ENCODE results near the gene CCNQ.

Gene CCNQ

GRCh38 chrX:153596981-153597750 lies 1.8 kb downstream of the CCNQ start:
- no peak for DNase-seq (ENCODE audit: low read depth)

GRCh38 chrX:153595859-153596857 lies 2.8 kb downstream of the CCNQ start:
- DNase-seq (ENCODE audit: low read depth), result no peak

- DNase-seq (ENCODE audit: low read depth), result no peak
These were observed 3.6 kb downstream of the CCNQ start for GRCh38 chrX:153595387-153595786.

GRCh38 chrX:153593811-153594500 lies 5.0 kb downstream of the CCNQ start:
- DNase-seq (ENCODE audit: low read depth), result no peak

- no peak for DNase-seq (ENCODE audit: low read depth)
These were observed 5.8 kb downstream of the CCNQ start for GRCh38 chrX:153592966-153593688.

GRCh38 chrX:153592091-153592833 lies 6.7 kb downstream of the CCNQ start:
- no peak for DNase-seq (ENCODE audit: low read depth)

GRCh38 chrX:153590961-153591956 lies 7.7 kb downstream of the CCNQ start:
- DNase-seq (ENCODE audit: low read depth), result no peak

- DNase-seq (ENCODE audit: low read depth), result no peak
These were observed 10.0 kb downstream of the CCNQ start for GRCh38 chrX:153588782-153589446.

- no peak for DNase-seq (ENCODE audit: low read depth)
These were observed 10.7 kb downstream of the CCNQ start for GRCh38 chrX:153588021-153588781.

- no peak for DNase-seq (ENCODE audit: low read depth)
These were observed 11.6 kb downstream of the CCNQ start for GRCh38 chrX:153587342-153587741.

GRCh38 chrX:153585827-153586226 lies 13.1 kb downstream of the CCNQ start:
- no peak for DNase-seq (ENCODE audit: low read depth)

- DNase-seq (ENCODE audit: low read depth), result no peak
These were observed 15.5 kb downstream of the CCNQ start for GRCh38 chrX:153583433-153583832.

- DNase-seq (ENCODE audit: low read depth), result peak; percentile 54
These were observed 16.0 kb downstream of the CCNQ start for GRCh38 chrX:153582896-153583295.

- DNase-seq (ENCODE audit: low read depth), result no peak
These were observed 18.1 kb downstream of the CCNQ start for GRCh38 chrX:153580700-153581386.

GRCh38 chrX:153578889-153579288 lies 20.1 kb downstream of the CCNQ start:
- no peak for DNase-seq (ENCODE audit: low read depth)

GRCh38 chrX:153578200-153578835 lies 20.6 kb downstream of the CCNQ start:
- no peak for DNase-seq (ENCODE audit: low read depth)

GRCh38 chrX:153576961-153577360 lies 22.0 kb downstream of the CCNQ start:
- no peak for DNase-seq (ENCODE audit: low read depth)

Data from activated T-cell treated with anti-CD3 and anti-CD28 coated beads for 48 hours (primary cell).